Coronary artery (tissue), 2 donors: ENCODE measurements around the gene SLC35G1.

Experiments used
- DNase-seq: peaks from one replicate; pipeline ENCODE4 v3.0.0-alpha.2; 2017; ENCODE audit warnings: low spot score
- H3K27ac ChIP-seq, 2 donors: fragments of 200-600 bp; sonication (generic); one replicate each; pipeline ENCODE4 v1.5.1; 2016 to 2019
- H3K4me3 ChIP-seq: fragments of 200-600 bp; sonication (generic); 2 replicates; pipeline ENCODE4 v1.5.1; 2016; ENCODE audit warnings: mild to moderate bottlenecking, moderate library complexity
- CTCF ChIP-seq: fragments of 200-600 bp; sonication (generic); IDR thresholded peaks from one replicate; pipeline ENCODE4 v1.5.1; 2019; ENCODE audit warnings: antibody characterized with exemption

Gene SLC35G1

GRCh38 chr10:93854975-93855374 is 38.8 kb upstream of the SLC35G1 start:
- Histone ChIP-seq H3K4me3 (no peak overlapping the region), H3K27ac (no peak overlapping the region)
- TF ChIP-seq CTCF, result no peak
- no peak for DNase-seq

GRCh38 chr10:93856349-93857145 is 37.2 kb upstream of the SLC35G1 start:
- DNase-seq, result no peak
- TF ChIP-seq CTCF, result no peak
- Histone ChIP-seq H3K4me3 (no peak overlapping the region), H3K27ac (no peak overlapping the region)

- Histone ChIP-seq H3K27ac (no peak overlapping the region), H3K4me3 (no peak overlapping the region)
- TF ChIP-seq CTCF, result no peak
- no peak for DNase-seq
These were observed 34.6 kb upstream of the SLC35G1 start for GRCh38 chr10:93859049-93859655.

- no peak overlapping the region for H3K27ac ChIP-seq
- no peak for DNase-seq
- no peak for TF ChIP-seq CTCF
- H3K4me3 ChIP-seq, result no peak overlapping the region
These were observed 32.0 kb upstream of the SLC35G1 start for GRCh38 chr10:93861825-93862224.

GRCh38 chr10:93865794-93866425 is 27.9 kb upstream of the SLC35G1 start:
- no peak overlapping the region for H3K4me3 ChIP-seq
- TF ChIP-seq CTCF, result no peak
- no peak overlapping the region for H3K27ac ChIP-seq
- DNase-seq, result no peak

- no peak for DNase-seq
- no peak for TF ChIP-seq CTCF
- Histone ChIP-seq H3K4me3 (no peak overlapping the region), H3K27ac (no peak overlapping the region)
These were observed 26.3 kb upstream of the SLC35G1 start for GRCh38 chr10:93867525-93867924.
